Retinal pigment epithelial cell (primary cell): ENCODE results near the gene GPR45.

Source experiments
- DNase-seq: peaks from one replicate; pipeline ENCODE4 v3.0.0-alpha.2; 2010; ENCODE audit warnings: low read depth
- H3K4me3 ChIP-seq: 2 replicates; pipeline ENCODE4 v1.5.1; 2011; ENCODE audit warnings: mild to moderate bottlenecking, low read length, control low read depth, moderate library complexity
- TF ChIP-seq, protein P1 (sequence below): conservative IDR thresholded peaks from 2 replicates; pipeline ENCODE4 v1.5.1; 2011; ENCODE audit warnings: low read depth, low read length, control low read depth, inconsistent platforms

The GPR45 gene, protein sequence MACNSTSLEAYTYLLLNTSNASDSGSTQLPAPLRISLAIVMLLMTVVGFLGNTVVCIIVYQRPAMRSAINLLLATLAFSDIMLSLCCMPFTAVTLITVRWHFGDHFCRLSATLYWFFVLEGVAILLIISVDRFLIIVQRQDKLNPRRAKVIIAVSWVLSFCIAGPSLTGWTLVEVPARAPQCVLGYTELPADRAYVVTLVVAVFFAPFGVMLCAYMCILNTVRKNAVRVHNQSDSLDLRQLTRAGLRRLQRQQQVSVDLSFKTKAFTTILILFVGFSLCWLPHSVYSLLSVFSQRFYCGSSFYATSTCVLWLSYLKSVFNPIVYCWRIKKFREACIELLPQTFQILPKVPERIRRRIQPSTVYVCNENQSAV

DNA sequence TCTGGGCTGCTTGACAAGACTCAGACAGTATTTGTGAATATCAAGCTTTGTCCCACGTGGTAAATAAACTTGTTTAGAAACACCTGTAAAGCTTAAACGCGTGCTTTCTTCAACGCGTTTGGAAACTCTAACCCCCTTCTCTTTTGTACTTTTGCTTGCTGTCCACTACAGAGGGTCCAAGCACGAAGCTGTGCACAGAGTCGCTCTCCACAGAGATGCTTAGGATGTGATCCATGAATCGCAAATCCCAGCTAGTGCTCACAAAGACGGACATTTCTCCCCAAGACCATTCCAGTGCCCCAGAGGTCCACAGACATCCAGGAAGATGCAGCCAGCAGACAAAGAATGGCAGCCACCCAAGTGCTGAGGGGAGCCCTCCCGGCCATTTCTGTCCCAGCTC is at the start of gene GPR45:
GPR45 (plus strand) TSS at position 301 of the 400 bp plus-strand sequence. CDS start 116 bp downstream, outside the sequence.
- no peak within 1 kb of the TSS for H3K4me3 ChIP-seq
- TF ChIP-seq, protein P1, sequence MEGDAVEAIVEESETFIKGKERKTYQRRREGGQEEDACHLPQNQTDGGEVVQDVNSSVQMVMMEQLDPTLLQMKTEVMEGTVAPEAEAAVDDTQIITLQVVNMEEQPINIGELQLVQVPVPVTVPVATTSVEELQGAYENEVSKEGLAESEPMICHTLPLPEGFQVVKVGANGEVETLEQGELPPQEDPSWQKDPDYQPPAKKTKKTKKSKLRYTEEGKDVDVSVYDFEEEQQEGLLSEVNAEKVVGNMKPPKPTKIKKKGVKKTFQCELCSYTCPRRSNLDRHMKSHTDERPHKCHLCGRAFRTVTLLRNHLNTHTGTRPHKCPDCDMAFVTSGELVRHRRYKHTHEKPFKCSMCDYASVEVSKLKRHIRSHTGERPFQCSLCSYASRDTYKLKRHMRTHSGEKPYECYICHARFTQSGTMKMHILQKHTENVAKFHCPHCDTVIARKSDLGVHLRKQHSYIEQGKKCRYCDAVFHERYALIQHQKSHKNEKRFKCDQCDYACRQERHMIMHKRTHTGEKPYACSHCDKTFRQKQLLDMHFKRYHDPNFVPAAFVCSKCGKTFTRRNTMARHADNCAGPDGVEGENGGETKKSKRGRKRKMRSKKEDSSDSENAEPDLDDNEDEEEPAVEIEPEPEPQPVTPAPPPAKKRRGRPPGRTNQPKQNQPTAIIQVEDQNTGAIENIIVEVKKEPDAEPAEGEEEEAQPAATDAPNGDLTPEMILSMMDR: no peak
- no peak for DNase-seq

DNA sequence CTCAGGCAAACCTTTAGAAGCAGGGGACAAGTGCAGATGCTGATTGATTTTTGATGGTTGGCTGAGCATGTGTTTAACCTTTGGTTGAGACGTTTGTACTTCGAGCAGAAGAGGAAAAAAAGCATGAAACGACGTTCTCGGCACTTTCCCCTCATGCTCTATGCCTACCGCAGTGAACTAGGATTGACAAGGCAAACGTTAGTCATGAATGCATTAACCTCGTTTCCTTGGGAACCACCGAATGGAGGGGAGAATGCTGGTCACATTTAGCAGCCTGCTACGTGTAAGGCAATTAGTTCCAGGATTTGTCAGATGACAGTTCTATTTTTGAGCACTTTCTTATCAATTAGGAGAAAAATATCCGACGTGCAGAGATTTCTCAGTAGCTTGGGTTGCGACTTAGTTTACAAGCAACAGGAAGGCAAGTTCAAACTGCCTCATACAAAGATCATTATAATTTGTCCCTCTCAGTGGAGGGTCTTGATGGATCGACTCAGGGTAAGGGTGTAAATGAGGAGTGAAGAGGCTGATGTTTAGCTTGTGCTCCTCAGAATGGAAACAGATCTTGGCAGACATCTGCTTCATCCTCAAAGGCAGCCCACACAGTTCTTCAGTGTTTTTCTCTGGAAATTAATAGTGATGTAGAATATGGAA is 47.4 kb upstream of the GPR45 start:
- peak; percentile 10 for DNase-seq
- TF ChIP-seq, protein P1: no peak
- no peak overlapping the region for H3K4me3 ChIP-seq

DNA sequence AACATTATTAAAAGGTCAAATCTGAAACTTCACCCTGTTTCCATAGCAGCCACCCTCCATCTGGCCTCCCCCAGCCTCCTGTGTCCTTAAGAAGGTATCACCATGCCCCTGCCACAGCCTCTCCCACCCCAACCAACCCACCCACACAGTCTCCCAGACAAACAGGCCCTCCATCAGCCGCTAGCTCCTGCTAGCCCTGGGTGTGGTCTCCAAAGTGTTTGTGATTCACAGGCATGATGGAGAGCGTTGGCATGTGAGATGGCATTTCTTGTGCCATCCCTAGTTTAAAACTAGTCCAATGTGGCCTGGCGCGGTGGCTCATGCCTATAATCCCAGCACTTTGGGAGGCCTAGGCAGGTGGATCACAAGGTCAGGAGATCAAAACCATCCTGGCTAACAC is 44.9 kb upstream of the GPR45 start:
- TF ChIP-seq, protein P1: no peak
- no peak for DNase-seq
- H3K4me3 ChIP-seq: no peak overlapping the region

DNA sequence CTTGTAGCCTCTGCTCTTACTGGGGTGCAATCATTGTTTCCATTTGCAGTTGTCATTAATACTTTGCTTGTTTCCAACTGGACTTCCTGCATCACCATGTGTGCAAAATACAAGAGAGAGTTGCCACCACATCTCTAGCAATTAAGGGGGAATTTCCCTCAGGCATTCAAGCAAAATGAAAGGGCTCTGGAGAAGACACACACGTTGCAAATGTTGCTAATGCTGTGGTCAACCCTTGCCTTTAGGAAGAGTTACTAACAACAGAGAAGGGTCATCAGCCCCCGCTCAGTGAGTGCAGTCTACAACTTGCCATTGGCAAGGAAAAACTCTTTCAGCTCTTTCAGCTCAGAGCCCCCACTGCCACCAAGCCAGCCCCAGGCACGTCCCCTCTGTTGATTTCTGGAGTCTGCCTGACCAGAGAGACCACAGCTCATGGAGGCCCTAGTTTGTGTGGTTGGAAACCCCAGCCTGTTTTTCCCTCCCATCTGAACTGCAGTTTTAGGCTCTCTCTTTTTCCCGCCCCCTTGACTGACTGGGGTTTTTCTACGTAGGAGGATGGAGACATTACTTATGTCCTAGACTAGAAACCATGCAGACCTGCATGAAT is 25.9 kb upstream of the GPR45 start:
- no peak for DNase-seq
- H3K4me3 ChIP-seq: no peak overlapping the region
- TF ChIP-seq, protein P1: no peak

DNA sequence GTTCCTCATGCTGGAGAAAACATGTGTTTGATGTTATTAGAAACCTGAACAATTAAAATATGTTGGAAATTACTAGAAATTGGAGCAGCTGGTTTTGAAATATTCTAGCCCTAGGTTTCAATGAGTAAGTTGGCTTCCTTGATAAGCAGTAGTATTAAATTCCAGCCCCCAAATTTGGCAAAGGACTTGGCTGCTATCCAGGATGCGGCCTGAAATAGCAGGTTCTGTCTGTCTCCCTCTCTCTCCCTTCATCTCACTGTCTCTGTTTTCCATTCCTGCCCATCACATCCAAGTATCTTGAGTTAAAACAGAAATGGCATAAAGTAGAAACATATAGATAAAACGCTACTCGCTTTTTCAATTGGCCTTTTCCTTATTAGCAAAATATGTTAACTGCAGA is 20.9 kb upstream of the GPR45 start:
- no peak for DNase-seq
- TF ChIP-seq, protein P1: no peak
- no peak overlapping the region for H3K4me3 ChIP-seq

DNA sequence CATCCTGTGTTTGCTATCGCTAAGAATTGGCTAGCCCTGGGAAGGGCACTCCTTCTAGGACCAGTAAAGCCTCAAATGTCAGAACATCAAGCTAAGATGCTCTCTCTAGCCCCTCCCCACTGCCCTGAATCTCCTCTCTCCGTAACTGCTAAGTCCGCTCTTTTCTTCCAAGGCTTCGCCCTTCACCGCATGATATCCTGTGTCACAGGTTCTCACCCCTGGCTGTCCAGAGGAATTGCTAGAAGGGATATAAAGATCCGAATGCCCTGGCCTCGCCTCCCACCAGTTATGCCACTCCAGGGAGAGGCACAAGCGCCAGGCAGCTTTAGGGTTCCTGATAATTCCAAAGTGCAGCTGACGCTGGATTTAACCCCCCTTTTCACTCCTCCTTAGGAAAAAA is 17.1 kb upstream of the GPR45 start:
- no peak overlapping the region for H3K4me3 ChIP-seq
- TF ChIP-seq, protein P1: no peak

DNA sequence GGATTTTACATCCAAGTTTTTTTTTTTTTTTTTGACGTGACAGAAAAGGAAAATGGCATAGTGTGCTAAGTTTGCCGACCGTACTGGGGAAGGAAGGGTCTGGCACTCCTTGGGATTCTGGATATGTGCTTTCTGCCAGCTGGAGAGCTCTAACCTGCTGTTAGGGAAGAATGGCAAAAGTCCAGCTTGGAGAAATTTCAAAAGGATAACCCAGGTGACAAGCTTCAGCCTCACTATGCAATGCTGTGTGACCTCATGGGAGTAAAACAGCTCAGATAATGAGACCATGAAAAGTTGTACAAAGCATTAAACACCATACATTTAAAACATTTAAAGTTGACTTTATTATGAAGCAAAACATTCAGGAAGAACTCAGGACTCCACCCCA is 10.3 kb upstream of the GPR45 start:
- H3K4me3 ChIP-seq: no peak overlapping the region
- TF ChIP-seq, protein P1: no peak
- DNase-seq: no peak

More for the DNA sequence above, 17.1 kb upstream of the GPR45 start:
- no peak for DNase-seq
